K562 (cell line): ENCODE data around the gene SLC39A12. TPM values are rescaled to one million over a fixed set of nuclear protein-coding genes. Genes with fewer than 3 reads are reported as not detected.

Source experiments
- CBX5 ChIP-seq: IDR thresholded peaks from 2 replicates; pipeline ENCODE4 v1.6.1; 2014; ENCODE audit warnings: low read depth, borderline replicate concordance
- STAG1 ChIP-seq: sonication (generic); formaldehyde crosslinking; IDR thresholded peaks from 2 replicates; pipeline ENCODE4 v1.5.0; 2020; ENCODE audit warnings: missing genetic modification reagents, borderline replicate concordance
- ZC3H11A ChIP-seq: IDR thresholded peaks from 2 replicates; pipeline ENCODE4 v1.6.1; 2012; ENCODE audit warnings: low read depth, low read length, improper control_type of control experiment
- ZFP30 ChIP-seq: fragments of 250-450 bp; sonication (Bioruptor Pico); IDR thresholded peaks from 2 replicates; pipeline ENCODE4 v1.8.0; 2022; ENCODE audit warnings: moderate library complexity, mild to moderate bottlenecking, inconsistent platforms, borderline replicate concordance
- polyA plus RNA-seq, 8 experiments: library from polyadenylated mRNA; depleted of rRNA in 4 of 8; stranded (reverse) in 5 of 8; unstranded in 3 of 8; fragments of >200 nt; fragmentation: Nextera tagmentation in 2 of 8; fragmentation: Illumina TruSeq in 1 of 8; extraction: Ambion mirVana in 2 of 8; extraction: Trizol in 1 of 8; gene quantifications; 2 replicates each; pipeline versions ENCODE4 v1.2.1 to v1.2.3, GENCODE V29; 2011 to 2014; ENCODE audit warnings: inconsistent platforms in 1 of 8, missing spikeins in 1 of 8
- total RNA-seq, 7 experiments: library from RNA; depleted of rRNA in 6 of 7; stranded (reverse); fragments of >200 nt in 6 of 7; fragmentation: Illumina TruSeq in 2 of 7; extraction: Trizol in 2 of 7; gene quantifications; 2 replicates each; pipeline versions ENCODE4 v1.2.1 to v1.2.3, GENCODE V29; 2011 to 2021; ENCODE audit warnings: low replicate concordance in 1 of 7
- TF ChIP-seq, protein P1 (sequence below), 2 experiments: fragments of 450-650 bp in 1 of 2; sonication (generic) in 1 of 2; formaldehyde crosslinking in 1 of 2; IDR thresholded peaks; 2 replicates each; pipeline versions ENCODE4 v1.7.1 to v1.9.0; 2016 to 2022; ENCODE audit warnings: inconsistent platforms in 1 of 2, mild to moderate bottlenecking in 1 of 2, missing genetic modification reagents in 1 of 2
- TF ChIP-seq, protein P2 (sequence below), 2 experiments: fragments of 150-350 bp in 1 of 2; IDR thresholded peaks; 2 replicates each; pipeline ENCODE4 v1.6.1; 2012 to 2016; ENCODE audit warnings: low read depth in 2 of 2, low read length in 2 of 2, mild to moderate bottlenecking in 1 of 2, moderate library complexity in 1 of 2

The SLC39A12 gene
- total and polyA plus RNA-seq, 9 of the 15 experiments (the other 6 are each of a cell fraction or from before 2014, with no cell fraction given): not detected

DNA sequence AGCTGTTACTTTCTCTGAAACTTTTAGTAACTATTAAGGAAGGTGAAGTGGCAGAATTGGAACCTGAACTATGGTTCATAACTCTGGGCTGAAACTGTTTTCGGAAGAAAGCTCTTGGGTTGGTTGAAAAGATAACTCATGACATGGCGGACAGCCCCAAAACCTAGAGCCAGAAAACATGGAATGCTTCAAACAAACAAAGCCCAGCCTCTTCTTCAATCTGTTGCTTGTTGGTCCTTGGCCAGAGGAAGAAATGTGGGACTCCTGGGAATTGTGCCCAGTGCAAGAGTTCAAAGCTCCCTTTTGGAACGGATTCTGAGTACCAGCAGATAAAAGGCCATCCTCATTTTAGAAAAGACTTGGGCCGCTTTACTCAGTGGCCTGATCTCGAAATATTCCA is 135.6 kb downstream of the SLC39A12 start (continued):
- TF ChIP-seq, protein P1, sequence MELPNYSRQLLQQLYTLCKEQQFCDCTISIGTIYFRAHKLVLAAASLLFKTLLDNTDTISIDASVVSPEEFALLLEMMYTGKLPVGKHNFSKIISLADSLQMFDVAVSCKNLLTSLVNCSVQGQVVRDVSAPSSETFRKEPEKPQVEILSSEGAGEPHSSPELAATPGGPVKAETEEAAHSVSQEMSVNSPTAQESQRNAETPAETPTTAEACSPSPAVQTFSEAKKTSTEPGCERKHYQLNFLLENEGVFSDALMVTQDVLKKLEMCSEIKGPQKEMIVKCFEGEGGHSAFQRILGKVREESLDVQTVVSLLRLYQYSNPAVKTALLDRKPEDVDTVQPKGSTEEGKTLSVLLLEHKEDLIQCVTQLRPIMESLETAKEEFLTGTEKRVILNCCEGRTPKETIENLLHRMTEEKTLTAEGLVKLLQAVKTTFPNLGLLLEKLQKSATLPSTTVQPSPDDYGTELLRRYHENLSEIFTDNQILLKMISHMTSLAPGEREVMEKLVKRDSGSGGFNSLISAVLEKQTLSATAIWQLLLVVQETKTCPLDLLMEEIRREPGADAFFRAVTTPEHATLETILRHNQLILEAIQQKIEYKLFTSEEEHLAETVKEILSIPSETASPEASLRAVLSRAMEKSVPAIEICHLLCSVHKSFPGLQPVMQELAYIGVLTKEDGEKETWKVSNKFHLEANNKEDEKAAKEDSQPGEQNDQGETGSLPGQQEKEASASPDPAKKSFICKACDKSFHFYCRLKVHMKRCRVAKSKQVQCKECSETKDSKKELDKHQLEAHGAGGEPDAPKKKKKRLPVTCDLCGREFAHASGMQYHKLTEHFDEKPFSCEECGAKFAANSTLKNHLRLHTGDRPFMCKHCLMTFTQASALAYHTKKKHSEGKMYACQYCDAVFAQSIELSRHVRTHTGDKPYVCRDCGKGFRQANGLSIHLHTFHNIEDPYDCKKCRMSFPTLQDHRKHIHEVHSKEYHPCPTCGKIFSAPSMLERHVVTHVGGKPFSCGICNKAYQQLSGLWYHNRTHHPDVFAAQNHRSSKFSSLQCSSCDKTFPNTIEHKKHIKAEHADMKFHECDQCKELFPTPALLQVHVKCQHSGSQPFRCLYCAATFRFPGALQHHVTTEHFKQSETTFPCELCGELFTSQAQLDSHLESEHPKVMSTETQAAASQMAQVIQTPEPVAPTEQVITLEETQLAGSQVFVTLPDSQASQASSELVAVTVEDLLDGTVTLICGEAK (IDR thresholded peaks at IDR 0.05): no peak
- TF ChIP-seq, protein P1 (CRISPR knock-in tag; IDR thresholded peaks at IDR 0.05): no peak
- TF ChIP-seq STAG1 (CRISPR knock-in tag): no peak
- TF ChIP-seq ZC3H11A: no peak
- no peak for TF ChIP-seq CBX5
- TF ChIP-seq ZFP30 (CRISPR knock-in tag): no peak
- TF ChIP-seq, protein P2, sequence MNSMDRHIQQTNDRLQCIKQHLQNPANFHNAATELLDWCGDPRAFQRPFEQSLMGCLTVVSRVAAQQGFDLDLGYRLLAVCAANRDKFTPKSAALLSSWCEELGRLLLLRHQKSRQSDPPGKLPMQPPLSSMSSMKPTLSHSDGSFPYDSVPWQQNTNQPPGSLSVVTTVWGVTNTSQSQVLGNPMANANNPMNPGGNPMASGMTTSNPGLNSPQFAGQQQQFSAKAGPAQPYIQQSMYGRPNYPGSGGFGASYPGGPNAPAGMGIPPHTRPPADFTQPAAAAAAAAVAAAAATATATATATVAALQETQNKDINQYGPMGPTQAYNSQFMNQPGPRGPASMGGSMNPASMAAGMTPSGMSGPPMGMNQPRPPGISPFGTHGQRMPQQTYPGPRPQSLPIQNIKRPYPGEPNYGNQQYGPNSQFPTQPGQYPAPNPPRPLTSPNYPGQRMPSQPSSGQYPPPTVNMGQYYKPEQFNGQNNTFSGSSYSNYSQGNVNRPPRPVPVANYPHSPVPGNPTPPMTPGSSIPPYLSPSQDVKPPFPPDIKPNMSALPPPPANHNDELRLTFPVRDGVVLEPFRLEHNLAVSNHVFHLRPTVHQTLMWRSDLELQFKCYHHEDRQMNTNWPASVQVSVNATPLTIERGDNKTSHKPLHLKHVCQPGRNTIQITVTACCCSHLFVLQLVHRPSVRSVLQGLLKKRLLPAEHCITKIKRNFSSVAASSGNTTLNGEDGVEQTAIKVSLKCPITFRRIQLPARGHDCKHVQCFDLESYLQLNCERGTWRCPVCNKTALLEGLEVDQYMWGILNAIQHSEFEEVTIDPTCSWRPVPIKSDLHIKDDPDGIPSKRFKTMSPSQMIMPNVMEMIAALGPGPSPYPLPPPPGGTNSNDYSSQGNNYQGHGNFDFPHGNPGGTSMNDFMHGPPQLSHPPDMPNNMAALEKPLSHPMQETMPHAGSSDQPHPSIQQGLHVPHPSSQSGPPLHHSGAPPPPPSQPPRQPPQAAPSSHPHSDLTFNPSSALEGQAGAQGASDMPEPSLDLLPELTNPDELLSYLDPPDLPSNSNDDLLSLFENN (IDR thresholded peaks at IDR 0.05; ENCODE audit: low read depth in 2 of 2, low read length in 2 of 2): no peak
